Measurements from ENCODE around the gene PCSK5.
A peak's percentile ranks its signal among the peaks of the same experiment; 100 is the strongest.

Gene PCSK5

GRCh38 chr9:76310991-76311390, 420.5 kb downstream of the PCSK5 start:
- TF ChIP-seq, protein P1, sequence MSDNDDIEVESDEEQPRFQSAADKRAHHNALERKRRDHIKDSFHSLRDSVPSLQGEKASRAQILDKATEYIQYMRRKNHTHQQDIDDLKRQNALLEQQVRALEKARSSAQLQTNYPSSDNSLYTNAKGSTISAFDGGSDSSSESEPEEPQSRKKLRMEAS (IDR thresholded peaks at IDR 0.05), result no peak
- TF ChIP-seq RAD21 (IDR thresholded peaks at IDR 0.05; ENCODE audit: low read depth) (no peak), TEAD4 (IDR thresholded peaks at IDR 0.05) (no peak), FOXM1 (IDR thresholded peaks at IDR 0.05; ENCODE audit: borderline replicate concordance, low read depth) (no peak), EP300 (IDR thresholded peaks at IDR 0.05; ENCODE audit: borderline replicate concordance) (no peak)

- peak; percentile 70 for TF ChIP-seq TEAD4 (IDR thresholded peaks at IDR 0.05)
- TF ChIP-seq NFIC (IDR thresholded peaks at IDR 0.05), result peak; percentile 54
- TF ChIP-seq TAF1 (IDR thresholded peaks at IDR 0.05; ENCODE audit: low read depth), result no peak
- TF ChIP-seq REST (IDR thresholded peaks at IDR 0.05; ENCODE audit: low read depth), result no peak
- TF ChIP-seq, protein P1 (IDR thresholded peaks at IDR 0.05), result no peak
- no peak for TF ChIP-seq CREB1 (IDR thresholded peaks at IDR 0.05; ENCODE audit: low read depth)
Measured at GRCh38 chr9:76311537-76311936, 421.1 kb downstream of the PCSK5 start.

DNA sequence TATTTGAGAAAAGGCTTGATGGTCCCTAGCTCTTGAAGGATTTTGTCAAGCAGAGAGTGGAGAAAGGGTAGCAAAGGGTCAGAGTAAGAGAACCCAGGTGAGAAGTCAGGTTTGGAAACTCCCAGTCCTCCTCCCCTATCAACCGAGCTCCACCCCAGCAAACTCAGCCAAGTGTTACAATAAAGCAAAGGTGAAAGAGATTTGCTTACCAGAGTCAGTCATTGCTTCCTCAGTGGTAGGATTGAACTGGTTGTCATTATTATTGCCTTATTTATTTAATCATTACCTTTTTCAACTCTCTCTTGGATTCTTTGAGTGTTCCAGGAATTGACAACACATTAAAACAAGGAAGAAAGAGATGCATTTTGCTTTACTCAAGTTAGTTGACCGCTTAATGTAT, 423.3 kb downstream of the PCSK5 start:
- TF ChIP-seq TEAD4 (IDR thresholded peaks at IDR 0.05) (no peak), CEBPB (IDR thresholded peaks at IDR 0.05) (no peak), ZBTB7A (IDR thresholded peaks at IDR 0.05; ENCODE audit: low read depth) (no peak), RAD21 (IDR thresholded peaks at IDR 0.05; ENCODE audit: low read depth) (no peak), NFIC (IDR thresholded peaks at IDR 0.05) (no peak), TAF1 (IDR thresholded peaks at IDR 0.05; ENCODE audit: low read depth) (no peak), YY1 (IDR thresholded peaks at IDR 0.05; ENCODE audit: low read depth) (no peak), REST (IDR thresholded peaks at IDR 0.05; ENCODE audit: low read depth) (no peak), TCF12 (IDR thresholded peaks at IDR 0.05; ENCODE audit: low read depth) (no peak), EGR1 (IDR thresholded peaks at IDR 0.05) (no peak), FOXM1 (IDR thresholded peaks at IDR 0.05; ENCODE audit: borderline replicate concordance, low read depth) (no peak), CREB1 (IDR thresholded peaks at IDR 0.05; ENCODE audit: low read depth) (no peak), EP300 (IDR thresholded peaks at IDR 0.05; ENCODE audit: borderline replicate concordance) (no peak)
- TF ChIP-seq, protein P1 (IDR thresholded peaks at IDR 0.05), result no peak
- TF ChIP-seq, protein P2, sequence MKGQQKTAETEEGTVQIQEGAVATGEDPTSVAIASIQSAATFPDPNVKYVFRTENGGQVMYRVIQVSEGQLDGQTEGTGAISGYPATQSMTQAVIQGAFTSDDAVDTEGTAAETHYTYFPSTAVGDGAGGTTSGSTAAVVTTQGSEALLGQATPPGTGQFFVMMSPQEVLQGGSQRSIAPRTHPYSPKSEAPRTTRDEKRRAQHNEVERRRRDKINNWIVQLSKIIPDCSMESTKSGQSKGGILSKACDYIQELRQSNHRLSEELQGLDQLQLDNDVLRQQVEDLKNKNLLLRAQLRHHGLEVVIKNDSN (IDR thresholded peaks at IDR 0.05), result no peak

GRCh38 chr9:76314321-76314720, 423.8 kb downstream of the PCSK5 start:
- no peak for TF ChIP-seq TAF1 (IDR thresholded peaks at IDR 0.05; ENCODE audit: low read depth)
- no peak for TF ChIP-seq TCF12 (IDR thresholded peaks at IDR 0.05; ENCODE audit: low read depth)
- no peak for TF ChIP-seq EP300 (IDR thresholded peaks at IDR 0.05; ENCODE audit: borderline replicate concordance)
- no peak for TF ChIP-seq RAD21 (IDR thresholded peaks at IDR 0.05; ENCODE audit: low read depth)
- TF ChIP-seq, protein P2 (IDR thresholded peaks at IDR 0.05), result no peak
- no peak for TF ChIP-seq CEBPB (IDR thresholded peaks at IDR 0.05)

DNA sequence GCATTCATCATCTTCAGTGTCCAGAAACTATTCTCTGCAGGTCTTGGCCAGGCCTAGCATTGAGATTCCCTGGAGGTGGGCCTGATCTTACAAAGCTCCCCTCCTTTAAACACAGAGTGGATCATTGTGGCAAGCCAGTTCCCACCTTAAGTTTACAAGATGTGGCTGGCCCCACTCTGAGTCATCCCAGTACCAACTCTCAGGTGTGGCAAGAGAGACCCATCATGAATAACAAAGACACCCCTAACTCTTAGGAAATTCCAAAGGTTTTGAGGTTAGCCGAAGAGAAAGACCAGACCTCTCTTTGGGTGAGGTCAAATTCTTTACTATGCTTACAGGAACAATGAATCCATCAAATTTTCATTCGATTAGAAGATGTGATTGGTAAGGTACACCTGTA, 425.6 kb downstream of the PCSK5 start:
- TF ChIP-seq, protein P1 (IDR thresholded peaks at IDR 0.05), result no peak
- TF ChIP-seq CREB1 (IDR thresholded peaks at IDR 0.05; ENCODE audit: low read depth), result no peak
- TF ChIP-seq TAF1 (IDR thresholded peaks at IDR 0.05; ENCODE audit: low read depth), result no peak
- TF ChIP-seq RAD21 (IDR thresholded peaks at IDR 0.05; ENCODE audit: low read depth), result no peak
- TF ChIP-seq CEBPB (IDR thresholded peaks at IDR 0.05), result no peak
- TF ChIP-seq, protein P2 (IDR thresholded peaks at IDR 0.05), result no peak

DNA sequence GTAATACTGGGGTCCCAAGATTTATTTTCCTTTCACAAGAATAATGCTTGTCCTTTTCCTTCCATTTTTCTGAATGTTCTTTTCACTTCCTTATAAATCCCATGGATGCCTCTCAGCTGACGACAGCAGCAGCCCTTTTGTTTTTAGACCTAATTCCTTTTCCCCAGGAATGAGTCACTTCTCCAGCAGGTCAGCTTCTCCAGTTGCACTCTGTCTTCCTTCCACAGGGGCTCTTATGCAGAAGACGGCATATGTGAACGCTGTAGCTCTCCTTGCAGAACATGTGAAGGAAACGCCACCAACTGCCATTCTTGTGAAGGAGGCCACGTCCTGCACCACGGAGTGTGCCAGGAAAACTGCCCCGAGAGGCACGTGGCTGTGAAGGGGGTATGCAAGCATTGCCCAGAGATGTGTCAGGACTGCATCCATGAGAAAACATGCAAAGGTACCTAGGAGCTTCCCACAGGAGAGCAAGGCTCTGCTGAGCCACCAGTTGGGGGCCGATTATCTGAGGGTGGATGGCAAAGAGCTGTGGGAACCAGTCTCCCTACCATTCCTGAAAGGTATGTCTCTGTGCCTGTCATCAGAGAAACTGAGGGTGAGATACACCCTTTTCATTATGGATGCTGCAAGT, 430.8 kb downstream of the PCSK5 start:
- TF ChIP-seq YY1 (IDR thresholded peaks at IDR 0.05; ENCODE audit: low read depth) (no peak), TAF1 (IDR thresholded peaks at IDR 0.05; ENCODE audit: low read depth) (no peak), EGR1 (IDR thresholded peaks at IDR 0.05) (no peak), CREB1 (IDR thresholded peaks at IDR 0.05; ENCODE audit: low read depth) (no peak)
- TF ChIP-seq, protein P1 (IDR thresholded peaks at IDR 0.05), result no peak

All from Ishikawa (cell line).